Measurements from ENCODE around the gene CLCN7.
"Not testable (repeated sequence)": the region's sequence is repeated elsewhere in the genome, so short reads cannot be mapped to it uniquely, and the experiment has no call there.

CLCN7 gene

DNA sequence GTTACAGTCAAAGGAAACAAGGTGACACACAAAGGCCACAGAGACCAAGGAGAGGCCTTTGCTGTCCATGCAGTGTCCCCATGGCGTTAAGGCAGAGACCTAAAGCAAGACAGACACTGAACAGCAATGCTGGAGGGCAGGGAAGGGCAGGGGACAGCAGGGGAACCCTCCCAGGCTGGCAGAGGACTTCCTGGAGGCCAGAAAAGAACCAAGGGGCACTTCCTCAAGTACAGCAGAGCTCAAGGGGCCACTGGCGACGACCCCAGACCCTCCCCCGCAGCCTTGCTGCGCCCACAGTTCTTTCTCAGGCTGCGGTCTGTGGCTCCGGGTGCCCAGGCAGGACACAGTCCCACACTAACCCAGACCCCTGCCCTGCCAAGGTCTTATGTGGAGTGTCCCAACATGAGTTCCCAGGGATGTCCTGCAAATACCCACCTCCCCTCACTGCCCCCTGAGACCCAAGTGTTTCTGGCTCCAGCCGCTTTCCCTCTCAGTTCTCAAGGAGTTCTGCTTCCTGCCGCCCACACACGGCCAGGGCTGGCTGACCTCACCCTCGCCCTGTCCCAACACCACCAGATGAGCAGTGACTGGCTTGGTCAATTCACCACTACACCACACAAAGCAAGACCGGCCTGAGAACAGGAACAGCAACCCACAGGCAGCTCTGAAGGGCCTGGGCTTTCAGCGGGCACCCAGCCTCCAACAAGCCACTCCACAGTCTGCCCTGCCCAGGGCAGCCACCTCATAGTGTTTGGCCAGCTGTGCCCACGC lies 4.2 kb downstream of the CLCN7 start:
- DNase-seq (ENCODE audit: insufficient read length, low spot score): no peak
- no peak for TF ChIP-seq POLR2A (IDR thresholded peaks at IDR 0.05; ENCODE audit: low read depth, low read length)
- no peak for FAIRE-seq

DNA sequence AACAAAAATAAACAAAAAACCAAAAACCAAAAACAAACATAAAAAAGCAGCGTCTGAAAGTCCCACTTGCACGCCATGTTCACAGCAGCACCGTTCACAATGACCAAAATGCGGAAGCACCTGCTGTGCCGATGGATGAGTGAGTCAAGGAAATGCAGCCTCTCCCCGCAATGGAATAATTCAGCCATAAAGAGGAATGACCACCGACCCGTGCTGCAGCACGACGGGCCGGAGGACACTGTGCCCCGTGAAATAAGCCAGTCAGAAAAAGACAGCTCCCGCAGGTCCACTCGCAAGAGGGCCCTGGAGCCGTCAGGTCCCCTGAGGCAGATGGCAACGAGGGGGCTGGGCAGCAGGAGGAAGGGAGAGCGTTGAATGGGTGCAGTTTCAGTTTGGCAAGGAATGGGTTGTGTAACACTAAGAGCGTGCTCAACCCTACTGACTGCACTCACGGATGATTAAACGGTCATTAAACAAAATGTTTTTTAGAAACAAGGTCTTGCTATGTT lies 5.1 kb downstream of the CLCN7 start:
- TF ChIP-seq POLR2A (IDR thresholded peaks at IDR 0.05; ENCODE audit: low read depth, low read length): no peak
- no peak for FAIRE-seq
- DNase-seq (ENCODE audit: insufficient read length, low spot score): no peak

DNA sequence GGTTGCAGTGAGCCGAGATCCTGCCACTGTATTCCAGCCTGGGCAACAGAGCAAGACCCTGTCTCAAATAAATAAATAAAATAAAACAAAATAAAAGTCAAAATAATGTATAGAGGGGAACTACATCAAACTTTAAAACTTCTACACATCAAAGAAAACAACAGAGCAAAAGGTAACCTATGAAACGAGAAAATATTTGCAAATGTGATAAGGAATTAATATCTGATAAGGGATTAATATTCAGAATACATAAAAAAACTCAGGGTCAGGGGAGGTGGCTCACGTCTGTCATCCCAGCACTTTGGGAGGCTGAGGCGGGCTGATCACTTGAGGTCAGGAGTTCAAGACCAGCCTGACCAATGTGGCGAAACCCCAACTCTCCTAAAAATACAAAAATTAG lies 5.7 kb downstream of the CLCN7 start:
- DNase-seq (ENCODE audit: insufficient read length, low spot score); FAIRE-seq: not testable (repeated sequence)

DNA sequence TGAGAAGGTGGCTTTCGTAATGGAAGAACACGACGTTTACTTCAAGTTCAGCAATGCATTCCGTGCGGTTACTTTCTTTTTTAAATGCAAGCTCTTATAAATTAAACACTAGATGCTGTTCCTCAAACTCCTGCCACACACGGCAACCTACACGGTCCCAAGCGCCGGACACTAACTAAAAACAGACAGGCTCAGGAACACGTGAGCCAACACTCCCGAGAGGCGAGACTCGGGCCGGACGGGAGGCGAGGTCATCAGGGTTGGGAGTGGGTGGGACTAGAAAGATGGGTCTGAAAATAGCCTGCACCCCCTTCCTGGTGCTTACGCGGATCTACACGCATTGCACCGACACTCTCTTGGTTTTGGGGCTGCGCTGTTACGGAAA lies 6.4 kb downstream of the CLCN7 start:
- DNase-seq (ENCODE audit: insufficient read length, low spot score) (no peak), FAIRE-seq (no peak)
- no peak for TF ChIP-seq POLR2A (IDR thresholded peaks at IDR 0.05; ENCODE audit: low read depth, low read length)

DNA sequence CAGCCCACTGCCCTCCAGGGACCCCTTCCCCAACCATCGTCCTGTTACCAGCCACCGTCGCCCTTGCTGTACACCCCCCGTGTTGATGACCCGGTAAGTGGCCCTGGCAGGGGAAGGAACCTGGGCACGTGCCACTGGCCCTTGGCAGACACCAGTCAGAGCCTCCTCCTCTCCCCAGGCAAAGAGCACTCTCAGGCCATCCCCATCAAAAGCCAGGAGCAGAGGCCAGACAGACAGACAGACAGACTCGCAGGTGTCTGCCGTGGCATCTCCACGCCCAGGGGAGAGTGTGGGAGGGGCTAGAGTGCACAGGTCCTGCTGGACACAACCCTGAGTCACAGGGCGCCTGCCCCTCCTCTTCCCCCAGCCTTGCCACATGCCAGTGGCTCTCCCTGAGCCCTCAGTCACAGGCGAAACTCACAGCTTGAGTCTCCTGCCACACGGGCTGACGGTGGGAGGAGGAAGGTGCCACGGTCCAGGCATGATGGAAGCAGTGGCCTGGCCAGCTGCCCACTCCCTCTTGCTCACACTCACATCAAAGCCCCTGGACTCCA lies 7.8 kb downstream of the CLCN7 start:
- no peak for TF ChIP-seq POLR2A (IDR thresholded peaks at IDR 0.05; ENCODE audit: low read depth, low read length)
- FAIRE-seq (no peak), DNase-seq (ENCODE audit: insufficient read length, low spot score) (peak; percentile 53)

DNA sequence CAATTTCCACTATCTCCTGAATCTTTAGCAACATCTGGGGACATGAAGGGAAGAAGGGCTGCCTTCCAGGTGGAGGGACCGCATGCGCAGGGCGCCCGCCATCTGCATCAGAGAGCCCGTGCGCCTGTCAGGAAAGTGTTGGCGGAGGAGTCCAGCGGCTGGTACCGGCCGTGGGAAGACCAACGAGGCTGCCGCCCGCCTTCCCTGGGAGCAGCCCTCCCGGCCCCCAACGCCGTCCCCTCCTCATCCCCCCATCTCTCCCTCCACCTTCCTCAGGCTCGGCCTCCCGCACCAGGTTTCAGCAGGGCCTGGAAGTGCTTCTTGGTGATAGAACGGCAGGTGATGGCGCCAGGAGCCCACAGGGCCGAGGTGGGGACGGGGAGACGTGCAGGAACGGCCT lies 8.8 kb downstream of the CLCN7 start:
- no peak for FAIRE-seq
- TF ChIP-seq POLR2A (IDR thresholded peaks at IDR 0.05; ENCODE audit: low read depth, low read length): no peak
- no peak for DNase-seq (ENCODE audit: insufficient read length, low spot score)

DNA sequence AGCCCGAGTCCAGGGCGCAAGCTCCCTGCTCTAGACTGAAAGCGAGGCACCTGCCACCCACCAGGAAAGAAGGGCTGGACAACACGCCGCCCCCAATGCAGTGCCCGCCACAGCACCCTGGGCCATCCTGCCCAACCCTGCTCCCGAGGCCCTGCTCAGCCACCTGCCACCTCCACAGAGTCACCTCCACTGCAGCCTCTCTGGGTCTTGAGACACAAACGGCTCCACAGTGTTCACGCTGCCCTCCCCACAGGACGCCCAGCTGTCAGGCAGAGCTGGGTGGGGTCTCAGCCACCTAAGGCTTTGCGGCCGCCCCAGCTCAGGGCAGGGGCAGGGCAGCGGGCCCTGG lies 9.3 kb downstream of the CLCN7 start:
- no peak for FAIRE-seq
- no peak for DNase-seq (ENCODE audit: insufficient read length, low spot score)
- TF ChIP-seq POLR2A (IDR thresholded peaks at IDR 0.05; ENCODE audit: low read depth, low read length): no peak

DNA sequence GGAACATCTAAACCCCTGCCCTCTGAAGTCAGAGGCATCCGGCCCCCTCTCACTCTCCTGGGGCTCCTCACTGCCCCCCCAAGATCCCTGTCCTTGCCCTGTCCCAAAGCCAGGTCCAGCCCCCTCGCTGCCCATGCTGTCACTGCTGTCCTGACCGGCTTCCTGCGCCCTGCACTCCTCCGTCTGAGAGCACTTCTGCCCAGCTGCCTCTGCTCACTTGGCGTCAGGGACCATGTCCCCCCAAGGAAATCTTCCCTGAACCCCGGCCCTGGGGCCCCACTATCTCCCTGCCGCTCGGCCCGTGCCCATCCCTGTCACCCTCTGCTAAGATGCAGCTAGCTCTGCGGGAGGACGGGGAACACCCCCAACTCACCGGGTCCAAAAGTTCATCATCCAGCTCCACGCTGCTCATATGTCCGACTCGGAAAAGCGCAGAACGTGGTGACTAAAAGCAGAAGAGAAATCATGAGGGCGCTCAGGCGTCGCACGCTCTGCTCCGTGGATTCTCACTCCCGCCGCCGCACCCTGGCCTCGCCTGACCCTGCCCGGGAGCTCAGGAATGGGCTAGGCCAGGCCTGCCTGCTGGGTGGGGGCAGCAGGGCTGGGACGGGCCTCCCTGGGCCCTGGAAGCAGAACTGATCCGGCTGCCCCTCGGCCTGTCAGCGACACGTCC lies 9.8 kb downstream of the CLCN7 start:
- FAIRE-seq (no peak), DNase-seq (ENCODE audit: insufficient read length, low spot score) (no peak)
- TF ChIP-seq POLR2A (IDR thresholded peaks at IDR 0.05; ENCODE audit: low read depth, low read length): no peak

DNA sequence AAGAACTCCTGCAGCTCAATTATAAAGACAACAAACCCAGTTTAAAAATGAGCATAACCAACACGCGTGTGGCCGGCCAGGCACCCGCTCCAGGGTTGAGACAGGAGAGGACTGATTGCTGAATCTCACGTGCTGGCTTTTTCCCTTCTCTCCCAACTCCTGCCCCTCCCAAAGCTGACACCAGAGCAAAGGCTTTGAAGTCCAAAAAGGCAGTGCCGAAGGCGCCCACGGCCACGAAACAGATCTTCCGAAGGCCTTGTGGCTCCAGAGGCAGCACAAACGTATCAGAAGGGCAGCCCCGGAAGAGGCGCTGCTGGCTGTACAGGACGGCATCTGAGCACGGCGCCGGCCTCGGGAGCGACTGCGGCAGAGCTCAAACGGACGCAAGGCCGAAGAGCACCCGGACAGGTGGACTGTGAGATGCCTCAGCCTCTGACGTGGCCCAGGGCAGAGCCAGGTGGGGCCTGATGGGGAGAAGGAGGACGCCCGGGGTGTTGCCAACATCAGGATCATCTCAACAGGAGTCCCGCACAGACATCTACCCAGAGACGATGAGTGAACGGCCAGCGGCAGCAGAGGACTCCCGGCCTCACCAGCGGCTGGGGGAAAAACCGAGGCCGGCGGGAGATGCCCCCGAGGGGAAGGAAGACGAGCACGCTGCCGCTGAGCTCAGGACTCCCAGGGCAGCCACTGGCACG lies 10.5 kb downstream of the CLCN7 start:
- no peak for TF ChIP-seq POLR2A (IDR thresholded peaks at IDR 0.05; ENCODE audit: low read depth, low read length)

DNA sequence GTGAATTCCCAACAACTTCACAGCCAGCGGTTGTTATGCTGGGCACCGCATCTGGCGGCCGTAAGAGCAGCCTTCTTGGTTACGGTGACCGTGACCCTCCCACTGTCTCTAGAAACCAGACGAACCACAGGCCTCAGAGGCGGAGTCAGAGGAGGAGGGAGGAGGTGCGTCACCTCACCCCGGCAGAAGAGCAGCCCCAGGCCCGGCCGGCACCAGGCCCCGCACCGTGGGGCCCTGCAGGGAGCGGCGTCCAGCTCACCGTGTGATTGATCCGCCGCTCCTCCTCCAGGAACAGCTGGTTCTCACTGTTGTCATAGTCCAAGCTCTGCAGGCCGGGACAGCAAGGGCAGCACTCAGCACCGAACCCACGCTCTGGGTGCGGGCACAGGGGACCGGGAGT lies 13.7 kb downstream of the CLCN7 start:
- no peak for TF ChIP-seq POLR2A (IDR thresholded peaks at IDR 0.05; ENCODE audit: low read depth, low read length)
- FAIRE-seq (no peak), DNase-seq (ENCODE audit: insufficient read length, low spot score) (no peak)

More for the DNA sequence above, 10.5 kb downstream of the CLCN7 start:
- no peak for DNase-seq (ENCODE audit: insufficient read length, low spot score)
- FAIRE-seq: no peak

DNA sequence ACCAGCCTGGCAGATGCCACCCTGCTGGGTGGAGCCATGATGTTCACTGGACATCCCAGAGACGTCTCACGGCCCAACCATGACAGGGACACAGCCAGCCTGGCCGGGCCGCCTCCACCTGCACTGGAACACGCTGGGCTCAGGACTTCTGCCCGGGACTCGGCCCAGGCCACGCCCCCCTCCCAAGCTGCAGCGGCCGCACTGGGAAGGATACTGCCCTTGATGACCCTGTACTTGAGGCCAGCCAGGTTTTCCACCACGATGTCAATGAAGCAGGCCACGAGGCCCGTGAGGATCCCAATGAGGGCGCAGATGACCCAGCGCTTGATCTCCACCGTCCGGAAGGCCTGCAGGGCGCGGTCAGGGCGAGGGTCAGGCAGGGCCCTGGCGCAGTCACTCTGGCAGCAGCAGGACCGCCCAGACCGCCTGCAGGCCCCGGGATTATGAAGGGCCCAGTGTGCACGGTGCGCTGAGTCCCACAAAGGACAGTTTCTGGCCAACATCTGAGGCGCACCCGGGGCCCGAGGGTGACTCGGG lies 14.2 kb downstream of the CLCN7 start:
- DNase-seq (ENCODE audit: insufficient read length, low spot score): no peak
- no peak for FAIRE-seq
- no peak for TF ChIP-seq POLR2A (IDR thresholded peaks at IDR 0.05; ENCODE audit: low read depth, low read length)

DNA sequence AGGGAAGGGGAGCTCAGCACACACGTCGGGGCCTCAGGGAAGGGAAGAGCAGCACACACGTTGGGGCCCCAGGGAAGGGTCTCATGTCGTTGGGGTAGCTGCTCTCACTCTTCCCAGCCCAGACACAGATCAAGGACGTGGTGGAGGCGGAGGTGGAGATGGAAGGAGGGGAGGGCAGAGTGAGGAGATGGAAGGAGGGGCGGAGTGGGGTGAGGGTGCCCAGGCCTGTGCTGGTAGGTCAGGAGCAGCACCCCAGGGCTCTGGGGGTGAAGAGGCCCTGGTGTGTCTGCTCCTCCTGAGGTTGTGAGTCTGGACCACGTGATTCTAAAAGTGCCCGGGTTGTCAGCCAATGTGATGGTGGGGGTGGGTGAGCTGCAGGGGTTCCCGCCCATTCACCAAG lies 14.9 kb downstream of the CLCN7 start:
- TF ChIP-seq POLR2A (IDR thresholded peaks at IDR 0.05; ENCODE audit: low read depth, low read length): no peak
- no peak for FAIRE-seq
- DNase-seq (ENCODE audit: insufficient read length, low spot score): no peak

DNA sequence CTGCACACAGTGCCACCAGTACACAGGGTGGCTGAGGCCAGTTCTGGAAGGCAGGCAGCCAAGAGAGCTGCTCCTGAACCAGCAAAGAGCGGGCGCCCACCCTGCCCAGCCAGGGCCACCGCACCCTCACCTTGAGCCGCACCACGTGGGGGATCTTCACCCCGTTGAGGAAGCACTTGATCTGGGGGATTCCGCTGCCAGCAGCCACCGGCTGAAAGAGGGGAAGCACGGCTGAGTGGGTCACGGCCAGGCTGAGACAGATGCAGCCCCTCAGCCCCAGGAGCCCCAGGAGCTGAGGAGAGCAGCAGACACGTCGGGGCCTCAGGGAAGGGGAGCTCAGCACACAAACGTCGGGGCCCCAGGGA lies 15.9 kb downstream of the CLCN7 start:
- TF ChIP-seq POLR2A (IDR thresholded peaks at IDR 0.05; ENCODE audit: low read depth, low read length): no peak
- FAIRE-seq: no peak
- DNase-seq (ENCODE audit: insufficient read length, low spot score): no peak

DNA sequence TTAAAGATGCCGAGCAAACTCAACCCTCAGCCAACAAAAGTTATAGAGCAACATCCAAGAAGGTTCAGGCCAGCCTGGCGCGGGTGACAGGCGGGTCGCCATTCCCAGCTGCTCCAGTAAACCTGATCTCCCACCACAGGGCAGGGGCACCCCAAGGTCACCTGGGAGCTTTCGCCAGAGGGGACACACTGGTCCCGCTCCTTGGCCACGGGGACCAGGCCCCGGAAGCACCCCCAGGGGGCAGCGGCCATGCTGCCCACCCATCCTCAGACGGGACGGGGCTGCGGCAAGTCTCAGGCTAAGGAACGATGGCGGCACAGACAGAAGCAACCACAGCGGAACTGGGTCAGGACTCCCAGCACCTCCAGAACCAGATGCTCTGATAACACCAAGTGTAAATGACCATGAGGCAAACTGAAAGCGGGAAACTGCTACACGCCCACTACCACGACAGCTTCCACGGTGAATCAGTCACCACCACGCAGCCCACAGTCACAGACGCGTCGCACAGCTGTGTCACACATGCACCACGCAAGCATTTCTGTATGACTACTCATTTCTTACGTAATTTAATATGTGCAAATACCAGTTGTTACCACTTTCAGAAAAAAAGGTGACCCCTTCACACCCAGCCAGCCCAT lies 16.4 kb downstream of the CLCN7 start:
- TF ChIP-seq POLR2A (IDR thresholded peaks at IDR 0.05; ENCODE audit: low read depth, low read length): no peak
- DNase-seq (ENCODE audit: insufficient read length, low spot score) (no peak), FAIRE-seq (no peak)

All from H54 (cell line).